Activated T-helper 1 cell treated with anti-CD3 and anti-CD28 coated beads, Interleukin-12 subunit alpha, Interleukin-12 subunit beta, Interleukin-2, Interleukin-4 antibody, amounts not matched to agents 30 ng/mL and 10 ng/mL and 1 ng/mL, durations not matched to agents 14 hours and 24 hours and 36 hours (primary cell): ENCODE results near the gene FAM174B. TPM values are rescaled to one million over a fixed set of nuclear protein-coding genes. Genes with fewer than 3 reads are reported as not detected.

ENCODE experiments used
- DNase-seq: peaks from one replicate; pipeline ENCODE4 v3.0.0; 2021; ENCODE audit warnings: low spot score
- H3K27ac Mint-ChIP-seq: one replicate; pipeline ENCODE4 v1.8.0; 2021; ENCODE audit warnings: mild to moderate bottlenecking, mixed read lengths
- H3K27me3 Mint-ChIP-seq: one replicate; pipeline ENCODE4 v1.8.0; 2022; ENCODE audit warnings: mild to moderate bottlenecking, moderate library complexity, mixed read lengths; ENCODE audit not compliant: insufficient read depth
- H3K36me3 Mint-ChIP-seq: one replicate; pipeline ENCODE4 v1.8.0; 2021; ENCODE audit warnings: low read depth, mixed read lengths
- H3K4me1 Mint-ChIP-seq: one replicate; pipeline ENCODE4 v1.8.0; 2021; ENCODE audit warnings: low read depth, mixed read lengths
- H3K4me3 Mint-ChIP-seq: one replicate; pipeline ENCODE4 v1.8.0; 2021; ENCODE audit warnings: mild to moderate bottlenecking, moderate library complexity, mixed read lengths
- H3K9me3 Mint-ChIP-seq: one replicate; pipeline ENCODE4 v1.8.0; 2021; ENCODE audit warnings: mixed read lengths
- intact Hi-C: fragments of 100-400 bp; cut with micrococcal nuclease; formaldehyde crosslinking; loops from one replicate; pipeline ENCODE4 v1.15.1; 2024
- total RNA-seq: library from RNA; stranded (reverse); gene quantifications from 2 replicates; pipeline ENCODE4 v1.2.3, GENCODE V29; 2022

FAM174B gene
- total RNA-seq, 1 donor from 2014 or later, result 2.0 TPM

DNA sequence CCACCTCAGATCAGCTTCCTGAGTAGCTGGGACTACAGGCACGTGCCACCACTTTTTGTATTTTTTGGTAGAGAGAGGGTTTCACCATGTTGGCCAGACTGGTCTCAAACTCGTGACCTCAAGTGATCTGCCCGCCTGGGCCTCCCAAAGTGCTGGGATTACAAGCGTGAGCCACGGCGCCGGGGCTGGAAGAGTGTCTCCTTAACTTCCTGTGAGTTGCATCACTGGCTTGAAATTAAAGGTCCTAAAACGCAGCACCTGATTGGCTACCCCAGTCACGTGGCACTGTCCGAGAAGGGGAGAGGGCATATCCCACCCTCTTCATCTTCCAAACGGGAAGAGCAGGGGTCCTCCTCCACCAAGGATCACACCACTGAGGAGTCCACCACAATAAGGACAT, 5.5 kb upstream of the FAM174B start:
- Mint-ChIP-seq H3K27ac (no peak overlapping the region), H3K9me3 (no peaks in the 10 kb centered on the region), H3K27me3 (peaks cover 30% of the 10 kb centered on the region), H3K4me3 (no peak overlapping the region), H3K4me1 (peaks cover 10% of the 10 kb centered on the region), H3K36me3 (peaks cover 3% of the 10 kb centered on the region)
- intact Hi-C loops, result no loop called here
- DNase-seq, result no peak

DNA sequence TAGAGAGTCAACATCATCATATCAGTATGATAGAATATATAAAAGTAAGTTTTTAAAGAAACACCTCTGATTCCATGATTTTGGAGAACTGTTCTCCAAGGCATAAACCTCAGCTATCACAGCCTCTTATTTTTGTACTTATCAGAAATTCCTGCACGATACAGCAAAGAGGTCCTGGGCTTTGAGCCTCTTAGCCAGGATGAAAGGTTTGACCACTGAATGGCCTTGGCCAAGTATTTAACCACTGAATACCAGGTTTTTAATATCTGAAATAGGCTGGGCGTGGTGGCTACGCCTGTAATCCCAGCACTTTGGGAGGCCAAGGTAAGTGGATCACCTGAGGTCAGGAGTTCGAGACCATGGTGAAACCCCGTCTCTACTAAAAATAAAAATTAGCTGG, 1.9 kb upstream of the FAM174B start:
- DNase-seq, result no peak
- Mint-ChIP-seq H3K9me3 (no peaks in the 10 kb centered on the region), H3K27ac (no peak overlapping the region), H3K4me1 (no peaks in the 10 kb centered on the region), H3K4me3 (no peak overlapping the region), H3K27me3 (peaks cover 51% of the 10 kb centered on the region), H3K36me3 (peaks cover 3% of the 10 kb centered on the region)
- intact Hi-C loops, result no loop called here

DNA sequence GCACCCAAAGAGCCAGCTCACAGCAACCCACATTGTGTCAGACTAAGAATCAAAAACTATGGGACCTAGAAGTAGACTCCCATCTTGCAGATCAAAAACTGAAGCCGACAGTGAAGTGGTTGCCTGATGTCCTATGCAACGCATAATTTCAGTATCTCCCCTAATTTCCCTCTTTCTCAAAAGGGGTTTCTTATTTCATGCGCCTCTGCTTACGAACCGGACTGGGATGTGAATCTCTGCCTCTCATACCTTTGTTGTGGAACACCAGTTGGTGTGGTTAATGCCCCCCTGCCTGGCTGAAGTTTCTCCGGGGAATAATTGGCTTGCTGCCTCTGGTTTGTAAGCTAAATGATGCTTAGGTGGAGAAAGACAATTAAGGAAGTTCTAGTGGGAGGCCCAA, 514 bp upstream of the FAM174B start:
- H3K27me3 Mint-ChIP-seq, result peaks cover 54% of the 10 kb centered on the region
- intact Hi-C loops, result no loop called here
- peaks cover 3% of the 10 kb centered on the region for H3K36me3 Mint-ChIP-seq
- H3K27ac Mint-ChIP-seq, result no peak overlapping the region
- peak overlapping the region; percentile 51 for H3K4me3 Mint-ChIP-seq
- no peak for DNase-seq
- H3K9me3 Mint-ChIP-seq, result peaks cover 1% of the 10 kb centered on the region
- no peaks in the 10 kb centered on the region for H3K4me1 Mint-ChIP-seq

DNA sequence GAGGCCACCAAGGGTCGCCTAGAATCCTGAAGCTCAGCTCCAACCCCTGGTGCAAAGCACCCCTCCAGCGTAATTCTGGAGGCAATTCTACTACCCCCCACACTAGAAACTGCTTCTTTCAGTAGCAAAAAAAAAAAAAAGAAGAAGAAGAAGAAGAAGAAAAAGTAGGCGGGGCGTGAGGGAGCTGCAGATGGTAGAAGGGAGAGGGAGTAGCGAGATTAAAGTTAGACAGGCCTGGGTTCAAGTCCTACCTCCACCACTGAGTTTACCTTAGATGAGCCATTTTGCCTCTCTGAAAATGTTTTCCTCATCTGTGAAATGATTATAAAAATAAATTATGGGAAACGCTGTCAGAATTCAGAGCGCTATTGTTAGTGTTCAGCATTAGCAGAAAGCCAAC, 913 bp downstream of the FAM174B start:
- peaks cover 5% of the 10 kb centered on the region for H3K9me3 Mint-ChIP-seq
- peaks cover 3% of the 10 kb centered on the region for H3K36me3 Mint-ChIP-seq
- DNase-seq, result no peak
- peaks cover 50% of the 10 kb centered on the region for H3K27me3 Mint-ChIP-seq
- H3K27ac Mint-ChIP-seq, result no peak overlapping the region
- no peaks in the 10 kb centered on the region for H3K4me1 Mint-ChIP-seq
- no peak overlapping the region for H3K4me3 Mint-ChIP-seq
- intact Hi-C loops, result no loop called here

DNA sequence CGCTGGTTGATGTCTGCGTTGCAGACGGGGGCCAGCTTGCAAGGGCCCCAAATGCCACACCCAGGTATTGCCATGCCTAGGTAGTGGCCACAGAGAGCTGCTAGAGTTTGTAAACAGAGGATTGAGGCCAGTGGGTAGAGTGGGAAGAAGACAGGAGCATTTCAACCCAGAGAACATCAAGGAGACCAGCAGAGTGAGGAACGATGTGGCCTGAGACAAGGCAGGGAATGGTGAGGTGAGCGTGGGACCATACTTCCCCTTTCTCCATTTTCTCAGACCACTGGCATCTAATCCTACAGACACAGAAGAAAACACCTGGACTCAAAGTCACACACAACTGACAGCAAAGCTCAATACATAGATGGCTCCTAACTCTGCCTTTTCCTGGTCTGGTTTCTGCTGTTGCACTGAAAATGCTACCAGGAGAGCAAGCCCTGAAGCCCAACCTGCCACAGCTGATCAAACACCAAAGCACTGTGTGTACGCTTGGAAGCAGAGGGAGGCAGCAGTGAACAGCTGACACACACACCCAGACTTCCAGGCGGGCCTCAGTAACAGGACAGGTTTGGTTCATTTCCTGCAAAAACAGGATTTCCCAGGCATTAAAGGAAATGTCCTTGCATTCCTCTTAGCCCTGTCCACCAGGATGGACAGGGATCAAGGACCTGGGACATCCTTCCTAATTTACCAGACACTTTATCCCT, 1.6 kb downstream of the FAM174B start:
- intact Hi-C loops, result no loop called here
- Mint-ChIP-seq H3K4me1 (no peaks in the 10 kb centered on the region), H3K36me3 (peaks cover 3% of the 10 kb centered on the region), H3K27ac (no peak overlapping the region), H3K9me3 (peaks cover 5% of the 10 kb centered on the region), H3K4me3 (no peak overlapping the region), H3K27me3 (peaks cover 49% of the 10 kb centered on the region)
- no peak for DNase-seq

DNA sequence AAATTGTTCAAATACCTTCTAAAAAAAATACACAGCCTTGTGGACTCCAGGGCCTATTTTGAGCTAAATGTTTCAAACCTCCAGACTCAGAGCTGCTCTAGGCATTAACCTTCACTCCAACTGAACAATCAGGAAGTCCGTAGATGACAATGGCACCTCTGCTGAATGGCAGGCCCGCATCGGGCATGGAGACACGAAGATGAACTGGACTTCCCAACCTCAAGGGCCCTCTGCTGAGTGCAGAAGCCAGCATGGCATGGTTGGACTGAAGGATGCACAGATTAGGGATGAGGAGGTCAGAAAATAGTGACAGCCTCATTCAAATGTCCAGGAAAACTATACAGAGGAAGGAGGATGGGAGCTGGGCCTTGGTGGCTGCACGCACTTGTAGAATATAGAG, 2.2 kb downstream of the FAM174B start:
- peaks cover 49% of the 10 kb centered on the region for H3K27me3 Mint-ChIP-seq
- peaks cover 3% of the 10 kb centered on the region for H3K36me3 Mint-ChIP-seq
- H3K4me1 Mint-ChIP-seq, result no peaks in the 10 kb centered on the region
- no peak overlapping the region for H3K4me3 Mint-ChIP-seq
- peaks cover 5% of the 10 kb centered on the region for H3K9me3 Mint-ChIP-seq
- no peak overlapping the region for H3K27ac Mint-ChIP-seq
- intact Hi-C loops, result no loop called here
- no peak for DNase-seq

DNA sequence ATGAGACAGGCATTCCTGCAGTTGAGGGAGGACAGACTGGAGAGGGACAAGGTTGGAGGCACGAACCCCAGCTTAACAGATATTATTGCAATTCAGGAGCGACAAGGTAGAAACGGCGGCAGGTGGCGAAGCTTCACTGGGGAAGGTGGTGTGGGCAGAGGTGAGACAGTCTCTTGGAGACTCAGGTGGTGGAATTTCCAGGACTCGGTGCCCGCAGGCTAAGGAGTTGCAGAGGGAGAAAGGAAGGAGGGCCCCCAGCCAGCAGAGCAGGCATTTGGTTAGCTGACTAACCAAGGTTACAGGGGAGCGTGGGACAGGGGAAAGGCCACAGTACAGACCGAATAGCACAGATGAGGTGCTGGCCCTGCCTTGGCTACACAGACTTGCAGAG, 3.0 kb downstream of the FAM174B start:
- no peak for DNase-seq
- Mint-ChIP-seq H3K27me3 (peaks cover 45% of the 10 kb centered on the region), H3K9me3 (peaks cover 5% of the 10 kb centered on the region), H3K36me3 (peaks cover 3% of the 10 kb centered on the region), H3K27ac (no peak overlapping the region), H3K4me1 (no peaks in the 10 kb centered on the region), H3K4me3 (no peak overlapping the region)
- intact Hi-C loops, result no loop called here

DNA sequence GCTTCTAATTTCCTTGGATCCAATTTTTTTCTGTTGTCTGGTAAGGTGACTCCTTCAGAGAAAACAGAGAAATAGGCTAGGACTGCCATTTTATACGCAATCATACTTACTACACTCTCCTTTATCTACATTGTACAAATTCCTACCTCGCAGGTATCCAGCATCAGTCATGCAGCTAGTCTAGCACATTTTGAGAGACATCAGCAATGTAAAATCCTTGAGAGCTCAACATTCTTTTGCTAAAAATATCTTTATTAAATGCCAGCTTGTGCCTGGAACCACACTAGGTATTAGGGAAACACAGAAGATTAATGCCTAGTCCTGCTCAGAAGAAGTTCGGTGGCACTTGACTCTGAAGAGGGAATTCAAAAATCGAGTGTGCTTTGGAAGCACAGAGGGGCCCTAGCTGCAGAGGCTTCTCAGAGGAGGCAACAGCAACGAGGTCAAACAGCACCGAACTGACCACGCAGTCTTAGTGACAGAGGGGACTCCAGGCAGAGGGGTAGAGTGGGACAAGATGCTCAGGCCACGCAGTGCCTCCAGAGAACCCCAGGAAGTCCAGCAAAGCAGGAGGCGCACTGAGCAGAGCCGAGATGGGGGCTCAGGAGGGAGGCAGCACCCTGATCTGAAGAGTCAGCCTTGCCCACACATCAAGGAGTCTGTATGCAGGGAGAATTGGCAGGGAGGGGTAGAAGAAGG, 3.5 kb downstream of the FAM174B start:
- Mint-ChIP-seq H3K27ac (no peak overlapping the region), H3K4me1 (no peaks in the 10 kb centered on the region), H3K36me3 (peaks cover 3% of the 10 kb centered on the region), H3K9me3 (peaks cover 5% of the 10 kb centered on the region), H3K27me3 (peaks cover 43% of the 10 kb centered on the region), H3K4me3 (no peak overlapping the region)
- no peak for DNase-seq
- intact Hi-C loops, result no loop called here

DNA sequence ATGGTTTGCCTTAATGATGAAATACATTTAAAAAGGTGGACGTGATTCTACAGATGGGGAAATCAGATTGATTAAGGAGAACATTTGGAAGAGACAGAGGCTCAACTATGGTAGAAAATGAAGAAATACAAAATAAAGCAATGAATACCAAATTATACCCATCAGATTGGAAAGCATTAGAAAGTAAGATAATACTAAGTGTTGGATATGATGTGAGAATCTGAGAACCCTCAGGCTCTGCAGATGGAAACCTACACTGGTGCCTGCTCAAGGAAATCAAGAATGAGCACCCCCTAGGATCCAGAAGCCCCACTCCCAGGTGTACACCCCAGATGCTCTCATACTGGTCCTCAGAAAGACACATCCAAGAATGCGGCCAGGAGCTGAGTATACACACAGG, 4.6 kb downstream of the FAM174B start:
- Mint-ChIP-seq H3K4me3 (no peak overlapping the region), H3K36me3 (no peaks in the 10 kb centered on the region), H3K27ac (no peak overlapping the region), H3K9me3 (peaks cover 5% of the 10 kb centered on the region), H3K27me3 (peaks cover 32% of the 10 kb centered on the region), H3K4me1 (no peaks in the 10 kb centered on the region)
- intact Hi-C loops, result no loop called here
- no peak for DNase-seq

DNA sequence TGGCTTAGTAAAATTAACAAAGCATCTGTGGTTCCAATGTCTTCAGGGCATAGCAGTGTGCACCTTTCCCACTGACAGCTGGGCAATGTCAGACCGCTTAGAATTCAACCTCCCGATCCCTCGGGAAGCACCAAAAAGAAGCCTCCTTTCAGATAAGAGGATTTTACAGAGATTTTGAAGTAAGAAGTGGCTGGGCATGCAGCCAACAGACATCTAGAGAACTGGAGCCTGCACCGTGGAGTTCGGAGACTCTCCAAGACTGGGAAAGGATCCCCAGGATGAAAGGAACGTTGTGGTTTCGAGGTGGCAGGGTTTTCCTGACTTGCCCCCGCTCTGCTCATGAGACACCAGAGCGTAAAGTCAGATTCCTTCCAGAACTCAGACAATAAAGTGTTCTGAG, 5.3 kb downstream of the FAM174B start:
- Mint-ChIP-seq H3K4me3 (no peak overlapping the region), H3K27me3 (peaks cover 30% of the 10 kb centered on the region), H3K27ac (no peak overlapping the region), H3K9me3 (peaks cover 5% of the 10 kb centered on the region), H3K36me3 (no peaks in the 10 kb centered on the region), H3K4me1 (no peaks in the 10 kb centered on the region)
- intact Hi-C loops, result no loop called here
- DNase-seq, result no peak

DNA sequence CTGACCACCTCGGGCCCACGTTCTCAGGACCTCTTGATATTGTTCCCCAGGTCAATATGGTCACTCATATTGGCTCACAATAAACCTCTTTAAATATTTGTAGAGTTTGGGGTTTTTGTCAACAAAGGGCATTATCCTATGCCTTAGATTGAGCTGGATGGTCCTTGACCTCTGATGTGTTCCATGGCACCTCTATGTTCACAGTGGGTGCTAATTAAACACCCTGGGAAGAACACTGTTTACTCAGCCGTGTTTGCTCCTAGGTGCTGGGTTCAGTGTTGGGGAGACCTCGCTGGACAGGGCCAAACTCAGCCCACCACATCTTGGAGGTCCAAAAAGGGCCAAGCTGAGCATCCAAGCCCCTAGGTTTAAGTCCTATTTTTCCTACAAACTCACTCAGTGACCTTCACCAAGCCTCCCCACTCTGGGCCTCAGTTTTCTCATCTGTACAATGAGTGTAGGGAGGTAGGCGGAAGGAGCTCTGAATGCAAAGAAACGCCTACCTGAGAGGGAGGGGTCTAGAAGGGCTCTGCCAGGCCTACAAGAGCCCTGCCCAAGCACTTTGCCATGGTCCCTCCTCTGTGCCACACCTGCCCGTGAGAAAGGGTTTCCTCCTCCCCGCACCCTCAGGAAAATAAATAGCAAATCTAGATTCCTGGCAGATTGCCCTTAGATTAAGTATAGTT, 7.2 kb downstream of the FAM174B start:
- H3K36me3 Mint-ChIP-seq, result no peaks in the 10 kb centered on the region
- peaks cover 14% of the 10 kb centered on the region for H3K27me3 Mint-ChIP-seq
- no peak overlapping the region for H3K27ac Mint-ChIP-seq
- intact Hi-C loops, result no loop called here
- no peaks in the 10 kb centered on the region for H3K4me1 Mint-ChIP-seq
- no peak overlapping the region for H3K4me3 Mint-ChIP-seq
- no peak for DNase-seq
- peaks cover 5% of the 10 kb centered on the region for H3K9me3 Mint-ChIP-seq

DNA sequence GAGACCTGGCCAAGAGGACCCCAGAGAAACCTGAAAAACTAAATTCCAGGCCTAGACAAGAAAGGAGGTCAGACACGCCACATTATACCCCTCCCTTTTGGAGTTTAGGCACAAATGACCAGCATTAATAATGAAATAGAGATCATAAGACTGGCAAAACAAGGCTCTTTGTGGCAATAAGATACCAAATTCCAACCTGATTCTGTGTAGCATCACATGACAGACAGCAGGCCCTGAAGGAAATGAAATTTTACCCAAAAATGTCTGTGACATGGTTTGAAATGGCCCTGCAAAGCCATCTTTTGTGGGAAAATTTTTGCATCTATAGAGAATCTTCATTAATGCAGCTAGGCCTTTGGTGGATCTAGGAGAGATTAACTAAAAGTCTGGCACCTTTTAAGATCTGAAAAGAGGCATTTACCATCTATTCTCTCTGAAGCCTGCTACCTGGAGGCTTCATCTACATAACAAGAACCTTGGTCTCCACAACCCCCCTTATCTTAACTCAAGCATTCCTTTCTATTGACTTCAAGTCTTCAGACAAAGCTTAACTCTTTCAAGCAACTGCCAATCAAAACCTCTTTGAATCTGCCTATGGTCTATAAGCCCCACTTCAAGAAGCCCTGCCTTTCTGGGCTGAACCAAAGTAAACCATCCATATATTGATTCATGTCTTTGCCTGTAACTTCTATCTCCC, 8.0 kb downstream of the FAM174B start:
- no peak for DNase-seq
- H3K27me3 Mint-ChIP-seq, result peaks cover 9% of the 10 kb centered on the region
- H3K4me3 Mint-ChIP-seq, result no peak overlapping the region
- H3K9me3 Mint-ChIP-seq, result peaks cover 5% of the 10 kb centered on the region
- no peak overlapping the region for H3K27ac Mint-ChIP-seq
- H3K4me1 Mint-ChIP-seq, result no peaks in the 10 kb centered on the region
- intact Hi-C loops, result no loop called here
- H3K36me3 Mint-ChIP-seq, result no peaks in the 10 kb centered on the region

DNA sequence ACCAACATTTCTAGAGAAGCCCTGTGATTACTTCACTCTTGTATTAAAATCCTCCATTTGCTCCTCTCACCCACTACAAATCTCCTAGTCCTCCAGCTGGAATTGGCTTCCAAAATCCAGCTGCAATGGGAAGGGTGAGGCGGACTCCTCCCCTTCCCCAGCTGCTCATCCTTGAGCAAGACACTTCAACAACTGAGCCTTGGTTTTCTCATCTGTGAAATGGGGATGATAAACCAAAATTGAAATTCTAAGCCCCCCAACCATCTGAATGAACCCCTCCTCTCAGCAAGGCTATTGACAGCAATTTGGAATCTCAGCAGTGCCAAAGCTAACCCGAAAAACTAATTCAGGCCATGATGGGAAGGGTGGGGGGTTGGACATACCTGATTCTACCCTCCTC, 9.4 kb downstream of the FAM174B start:
- Mint-ChIP-seq H3K4me1 (no peaks in the 10 kb centered on the region), H3K27me3 (peaks cover 4% of the 10 kb centered on the region), H3K36me3 (no peaks in the 10 kb centered on the region), H3K4me3 (no peak overlapping the region), H3K27ac (no peak overlapping the region), H3K9me3 (peaks cover 5% of the 10 kb centered on the region)
- no peak for DNase-seq
- intact Hi-C loops, result no loop called here
